ENCODE results near the gene ZNF763.
"Not testable (repeated sequence)": the region's sequence is repeated elsewhere in the genome, so short reads cannot be mapped to it uniquely, and the experiment has no call there.

The ZNF763 gene

GRCh38 chr19:11971041-11971440 lies 6.2 kb downstream of the ZNF763 start:
- DNase-seq (ENCODE audit: low read depth in 2 of 2): no peak

- no peak for DNase-seq (ENCODE audit: low read depth in 2 of 2)
Measured at GRCh38 chr19:11973019-11973810, 8.4 kb downstream of the ZNF763 start.

- no peak for DNase-seq (ENCODE audit: low read depth in 2 of 2)
Measured at GRCh38 chr19:11978492-11979100, 13.8 kb downstream of the ZNF763 start.

GRCh38 chr19:11979527-11979926 lies 14.7 kb downstream of the ZNF763 start:
- DNase-seq (ENCODE audit: low read depth in 2 of 2): no peak

- DNase-seq (ENCODE audit: low read depth in 2 of 2): no peak
Measured at GRCh38 chr19:11982526-11982925, 17.7 kb downstream of the ZNF763 start.

GRCh38 chr19:11984986-11985385 lies 20.1 kb downstream of the ZNF763 start:
- no peak for DNase-seq (ENCODE audit: low read depth in 2 of 2)

- no peak for DNase-seq (ENCODE audit: low read depth in 2 of 2)
Measured at GRCh38 chr19:11986754-11987153, 21.9 kb downstream of the ZNF763 start.

- peak; percentile 82 to 96 for DNase-seq (ENCODE audit: low read depth in 2 of 2)
Measured at GRCh38 chr19:11987405-11988281, 22.8 kb downstream of the ZNF763 start.

- no peak for DNase-seq (ENCODE audit: low read depth in 2 of 2)
Measured at GRCh38 chr19:11989112-11989456, 24.2 kb downstream of the ZNF763 start.

GRCh38 chr19:11991921-11992320 lies 27.1 kb downstream of the ZNF763 start:
- DNase-seq (ENCODE audit: low read depth in 2 of 2): not testable (repeated sequence)

- no peak for DNase-seq (ENCODE audit: low read depth in 2 of 2)
Measured at GRCh38 chr19:11995174-11995573, 30.3 kb downstream of the ZNF763 start.

GRCh38 chr19:12000152-12000981 lies 35.5 kb downstream of the ZNF763 start:
- no peak for DNase-seq (ENCODE audit: low read depth in 2 of 2)

- no peak for DNase-seq (ENCODE audit: low read depth in 2 of 2)
Measured at GRCh38 chr19:12015015-12015752, 50.3 kb downstream of the ZNF763 start.

GRCh38 chr19:12015753-12016116 lies 50.9 kb downstream of the ZNF763 start:
- no peak for DNase-seq (ENCODE audit: low read depth in 2 of 2)

Measured in stimulated activated CD4-positive, alpha-beta T cell treated with anti-CD3 and anti-CD28 coated beads, Interleukin-12 subunit alpha, Interleukin-12 subunit beta, amount 100 ng/mL, for 24 hours (primary cell).